SIG-M5 treated with dmso at 0.1 percent for 504 hours (cell line): ENCODE measurements around the gene FRAS1.
"Not testable (repeated sequence)": the region's sequence is repeated elsewhere in the genome, so short reads cannot be mapped to it uniquely, and the experiment has no call there.

ENCODE experiments used
- DNase-seq: peaks from one replicate; lab custom pipeline; 2025; ENCODE audit not compliant: unreplicated experiment; lab: John Stamatoyannopoulos, UW

FRAS1 gene

GRCh38 chr4:78210694-78211410 is 153.7 kb downstream of the FRAS1 start:
- no peak for DNase-seq

GRCh38 chr4:78213218-78213617 is 156.1 kb downstream of the FRAS1 start:
- no peak for DNase-seq

- DNase-seq, result no peak
Observed at GRCh38 chr4:78214078-78214477, 157.0 kb downstream of the FRAS1 start.

DNA sequence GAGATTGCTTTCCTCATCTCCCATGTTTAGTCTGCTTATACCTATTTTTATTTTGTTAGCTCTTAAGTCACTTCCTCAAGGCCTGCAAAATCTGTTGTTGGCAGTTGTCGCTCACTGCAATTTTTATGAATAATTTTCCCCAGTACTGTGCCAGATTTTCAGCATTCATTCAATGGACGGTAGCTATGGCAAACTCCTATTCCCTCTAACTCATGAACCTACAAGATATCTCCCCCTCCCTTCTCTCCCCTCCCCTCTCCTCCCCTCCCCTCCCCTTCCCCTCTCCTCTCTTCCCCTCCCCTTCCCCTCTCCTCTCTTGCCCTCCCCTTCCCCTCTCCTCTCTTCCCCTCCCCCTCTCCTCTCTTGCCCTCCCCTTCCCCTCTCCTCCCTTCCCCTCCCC is 160.4 kb downstream of the FRAS1 start:
- DNase-seq, result no peak

- DNase-seq, result no peak
Observed at GRCh38 chr4:78218260-78218659, 161.1 kb downstream of the FRAS1 start.

- DNase-seq, result no peak
Observed at GRCh38 chr4:78219825-78220224, 162.7 kb downstream of the FRAS1 start.

GRCh38 chr4:78220283-78220682 is 163.2 kb downstream of the FRAS1 start:
- no peak for DNase-seq

DNA sequence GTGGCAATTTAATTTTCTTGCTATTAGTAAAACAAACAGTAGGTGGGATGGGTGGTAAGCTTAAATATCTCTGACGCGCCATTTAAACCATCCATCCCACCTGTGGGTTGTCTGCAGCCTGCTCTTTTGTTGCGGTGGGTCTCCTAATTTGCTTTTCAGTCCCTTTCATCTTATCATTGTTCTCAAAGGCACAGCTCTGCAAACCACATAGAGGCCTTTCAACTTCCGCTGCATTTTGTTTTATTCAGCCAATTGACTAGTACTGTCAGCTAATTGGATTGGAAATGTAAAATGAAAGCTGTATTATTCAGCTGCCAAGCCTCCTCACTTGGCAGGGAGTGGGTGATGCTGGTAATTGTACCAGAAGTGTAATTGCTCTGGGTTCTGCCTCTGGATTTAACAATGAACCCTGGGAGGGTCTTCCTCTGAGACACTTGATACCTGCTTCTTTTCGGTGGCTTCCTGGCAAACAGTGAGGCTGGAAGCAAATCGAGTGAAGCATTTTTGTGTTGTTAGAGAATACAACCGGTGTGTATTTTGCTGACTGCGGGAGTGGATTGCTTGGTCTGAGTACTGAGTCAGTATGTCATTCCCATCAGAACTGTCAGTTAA is 165.6 kb downstream of the FRAS1 start:
- no peak for DNase-seq

DNA sequence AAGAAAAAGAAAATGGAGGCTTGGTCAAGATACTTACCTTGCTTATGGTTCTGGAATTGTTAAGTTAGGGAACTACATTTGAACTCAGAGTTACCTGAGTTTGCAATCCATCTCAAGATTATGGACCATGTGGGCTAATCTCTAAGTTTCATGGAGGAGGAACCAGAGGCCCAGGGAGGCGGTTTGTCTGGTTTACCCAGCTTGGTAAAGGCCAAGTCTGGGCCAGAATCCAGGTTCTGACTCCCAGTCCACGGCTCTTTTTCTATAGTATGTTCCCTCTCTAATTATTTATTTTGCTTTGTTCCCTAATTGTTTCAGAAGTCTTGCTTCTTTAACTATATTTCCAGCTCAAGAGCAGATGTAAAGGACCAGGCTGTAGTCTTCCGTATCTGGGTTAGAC is 168.1 kb downstream of the FRAS1 start:
- DNase-seq, result no peak

DNA sequence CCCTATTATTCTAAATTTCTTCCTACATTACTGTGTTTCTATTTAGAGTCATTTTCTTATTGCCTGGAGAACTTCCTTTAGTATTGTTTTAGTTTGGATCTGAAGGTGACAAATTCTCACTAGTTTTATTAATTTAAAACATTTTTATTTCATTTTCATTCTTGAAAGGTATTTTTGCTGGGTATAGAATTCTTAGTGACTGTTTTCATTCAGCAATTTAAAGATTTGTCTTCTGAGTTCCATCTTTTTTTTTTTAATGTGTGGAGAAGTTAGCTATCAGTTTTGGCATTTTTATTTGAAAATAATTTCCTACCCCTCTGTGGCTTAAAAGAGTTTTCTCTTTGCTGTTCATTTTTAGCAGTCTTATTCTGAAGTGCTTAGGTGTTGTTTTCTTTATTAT is 169.2 kb downstream of the FRAS1 start:
- no peak for DNase-seq

DNA sequence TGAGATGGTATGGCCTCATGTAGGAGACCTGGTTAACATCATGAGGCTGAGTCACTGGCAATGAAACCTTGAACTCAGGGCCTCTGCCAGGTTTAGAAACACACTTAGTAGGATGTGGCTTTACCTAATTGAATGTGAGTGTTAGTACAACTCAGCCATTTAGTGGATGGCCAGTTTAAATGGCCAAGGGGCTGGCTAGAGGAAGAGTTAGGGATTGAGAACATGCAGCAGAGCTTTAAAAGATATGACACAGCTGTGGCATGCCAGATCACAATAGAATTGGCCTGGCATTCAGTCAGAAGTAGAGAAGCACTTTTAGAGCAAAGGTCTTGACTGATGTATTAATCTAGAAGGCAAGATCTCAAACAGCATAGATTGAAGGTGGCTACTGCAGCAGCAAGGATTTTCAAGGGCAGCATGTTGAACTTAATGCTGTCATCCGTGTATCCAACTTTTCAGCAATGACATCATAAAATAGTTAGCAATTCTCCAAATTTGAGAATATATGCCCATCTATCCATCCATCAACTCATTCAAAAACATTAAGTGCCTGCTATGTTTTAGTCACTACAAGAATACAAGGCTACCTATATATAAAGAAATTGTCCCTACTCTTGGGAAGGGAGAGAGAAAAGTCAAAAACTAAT is 170.4 kb downstream of the FRAS1 start:
- DNase-seq, result no peak

DNA sequence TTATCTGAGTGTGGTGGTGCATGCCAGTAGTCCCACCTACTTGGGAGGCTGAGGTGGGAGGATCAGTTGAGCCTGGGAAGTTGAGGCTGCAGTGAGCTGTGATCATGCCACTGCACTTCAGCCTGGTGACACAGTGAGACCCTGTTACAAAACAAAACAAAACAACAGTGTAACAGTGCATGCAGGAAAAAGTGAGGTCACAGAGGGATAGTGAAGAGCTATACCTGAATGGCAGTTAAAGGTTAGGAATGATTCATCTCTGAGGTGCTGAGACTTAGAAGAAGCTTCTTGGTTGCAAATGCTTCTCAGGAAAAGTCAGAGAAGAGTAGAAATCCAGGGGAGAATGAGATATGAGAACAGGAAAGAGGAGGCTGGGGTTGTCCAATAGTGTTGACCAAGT is 178.7 kb downstream of the FRAS1 start:
- no peak for DNase-seq

DNA sequence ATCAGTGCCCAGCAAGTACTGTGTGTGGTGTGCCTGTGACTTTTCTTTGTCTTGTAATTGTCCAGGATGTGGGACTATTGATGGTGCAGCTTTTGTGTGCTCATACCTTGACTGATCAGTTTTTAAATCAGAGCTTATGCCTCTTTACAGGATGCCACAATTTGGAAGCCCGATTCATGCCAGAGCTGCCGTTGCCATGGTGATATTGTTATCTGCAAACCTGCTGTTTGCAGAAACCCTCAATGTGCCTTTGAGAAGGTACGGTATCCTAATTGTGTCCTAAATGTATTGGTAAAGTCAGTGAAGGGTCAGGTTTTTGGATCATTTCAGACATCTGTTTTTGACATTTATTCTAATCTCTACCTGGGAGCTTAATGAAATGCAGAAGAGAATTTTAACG is 180.2 kb downstream of the FRAS1 start:
- no peak for DNase-seq

DNA sequence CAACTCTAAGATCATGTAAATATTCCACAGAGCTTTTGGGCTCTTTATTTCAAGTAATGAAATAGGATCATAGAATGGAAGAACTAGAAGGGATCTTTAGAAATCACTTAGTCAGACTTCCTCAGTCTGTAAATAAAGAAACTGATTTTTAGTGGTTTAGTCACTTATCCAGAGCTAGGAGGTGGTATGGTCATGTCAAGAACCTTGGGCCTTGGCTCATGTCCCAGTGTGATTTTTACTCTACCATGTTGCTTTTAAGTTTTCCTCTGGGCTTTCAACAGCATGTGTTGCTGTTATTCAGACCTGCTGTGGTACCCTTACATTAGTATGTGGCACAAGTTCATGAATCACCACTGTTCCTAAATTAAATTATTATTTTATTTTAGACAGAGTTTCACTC is 184.9 kb downstream of the FRAS1 start:
- no peak for DNase-seq

GRCh38 chr4:78244705-78245485 is 187.8 kb downstream of the FRAS1 start:
- DNase-seq, result no peak

DNA sequence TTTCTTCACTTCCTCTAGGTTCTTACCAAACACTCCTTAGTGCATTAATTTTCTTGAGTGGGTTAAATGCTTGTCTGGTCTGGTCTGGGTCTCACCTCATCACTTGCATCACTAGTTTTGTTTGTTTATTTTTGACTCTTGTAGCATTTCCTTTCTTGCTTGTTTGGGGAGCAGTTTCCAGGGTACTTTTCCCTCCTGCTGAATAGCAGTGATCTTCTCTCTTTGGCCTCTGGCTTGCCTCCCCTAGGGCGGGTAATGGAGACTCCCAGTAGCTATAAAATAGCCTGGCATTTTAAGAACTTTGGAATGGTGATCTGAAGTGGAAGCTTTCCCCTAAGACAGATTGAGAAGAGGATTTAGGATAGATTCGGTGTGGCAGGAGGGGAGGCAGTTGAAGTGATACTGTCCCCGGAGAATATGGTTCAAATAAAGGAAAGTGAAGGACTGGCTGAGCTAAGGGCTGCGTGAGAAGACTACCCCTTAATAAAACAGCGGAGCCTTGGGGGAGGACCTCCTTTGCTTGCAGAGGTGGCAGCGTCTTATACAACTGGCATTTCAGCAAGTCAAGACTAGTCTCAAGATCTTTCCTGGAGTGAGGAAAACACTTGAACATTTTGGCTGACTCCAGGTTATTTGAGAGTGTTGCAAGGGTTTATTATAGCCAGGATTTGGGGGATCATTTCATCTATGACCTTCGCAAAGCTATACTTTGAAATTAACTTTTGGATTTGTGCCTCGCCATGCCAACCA is 190.6 kb downstream of the FRAS1 start:
- DNase-seq, result no peak

DNA sequence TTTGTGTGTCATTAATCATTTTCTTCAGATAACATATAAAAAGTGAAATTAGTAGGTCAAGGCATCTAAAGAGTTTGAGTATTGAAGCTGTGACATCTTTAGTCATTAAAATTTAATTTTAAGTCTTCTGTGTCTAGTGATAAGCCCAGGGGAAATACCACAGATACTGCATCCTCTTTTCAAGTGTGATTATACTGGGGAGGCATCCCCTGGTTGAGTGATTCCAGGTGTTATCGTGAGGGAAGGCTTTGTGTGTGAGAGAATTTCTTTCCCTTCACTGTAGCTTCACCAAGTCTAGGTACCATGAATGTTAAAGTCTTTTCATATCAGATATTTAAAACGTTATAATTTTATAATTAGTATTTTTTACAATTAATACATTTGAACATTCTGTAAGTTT is 193.4 kb downstream of the FRAS1 start:
- DNase-seq, result no peak

- DNase-seq, result not testable (repeated sequence)
Observed at GRCh38 chr4:78252773-78253172, 195.7 kb downstream of the FRAS1 start.

DNA sequence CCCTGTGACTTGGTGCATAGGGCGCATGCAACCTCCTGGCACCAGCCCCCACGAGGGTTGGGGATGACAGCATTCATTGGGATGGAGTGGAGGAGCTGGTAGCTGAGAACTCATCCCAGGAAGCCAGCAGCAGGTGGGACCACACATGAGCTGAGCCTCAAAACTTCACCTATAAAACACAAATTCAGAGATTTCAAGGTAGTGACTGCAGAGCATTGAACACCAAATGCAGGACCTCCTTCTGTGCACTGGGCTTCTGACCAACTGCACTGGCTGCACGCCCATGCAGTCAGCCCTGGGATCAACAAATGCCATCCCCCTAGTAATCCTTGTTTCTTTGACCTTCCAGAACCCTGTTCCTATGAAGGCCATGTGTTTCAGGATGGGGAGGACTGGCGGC is 197.8 kb downstream of the FRAS1 start:
- no peak for DNase-seq

DNA sequence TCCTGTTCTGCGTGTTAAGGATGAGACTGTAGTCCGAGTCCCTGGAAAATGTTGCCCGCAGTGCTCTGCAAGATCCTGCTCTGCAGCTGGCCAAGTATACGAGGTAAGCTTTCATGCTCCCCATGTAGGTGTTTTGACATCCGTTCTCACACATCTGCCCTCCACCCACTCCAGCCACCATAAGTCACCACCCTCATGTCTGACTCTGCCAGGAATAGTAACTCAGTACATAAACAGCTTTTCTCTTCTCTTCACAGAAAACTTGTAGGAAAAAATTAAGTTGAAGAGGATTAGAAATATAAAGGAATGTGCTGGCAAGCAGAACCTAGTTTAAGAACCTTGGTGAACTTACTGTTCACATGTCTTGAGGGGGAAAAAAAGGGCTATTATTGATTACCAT is 207.9 kb downstream of the FRAS1 start:
- no peak for DNase-seq

GRCh38 chr4:78267790-78268189 is 210.7 kb downstream of the FRAS1 start:
- DNase-seq, result no peak
